SU-DHL-6 (cell line): ENCODE results near the gene LAMA1.

ENCODE experiments used
- CTCF ChIP-seq: fragments of 200-600 bp; sonication (generic); IDR thresholded peaks from one replicate; pipeline ENCODE4 v1.5.1; 2017; ENCODE audit warnings: antibody characterized with exemption, mild to moderate bottlenecking, low read length, moderate library complexity; ENCODE audit not compliant: insufficient read depth, poor library complexity, severe bottlenecking
- EZH2phosphoT487 ChIP-seq: fragments of 200-600 bp; sonication (generic), shearing (Covaris generic); conservative IDR thresholded peaks from 2 replicates; pipeline ENCODE4 v1.6.1; 2018; ENCODE audit warnings: mild to moderate bottlenecking, antibody characterized with exemption, low read length, moderate library complexity, mixed read lengths

GRCh38 chr18:7116792-7117389 lies 706 bp downstream of the LAMA1 start:
- TF ChIP-seq CTCF = no peak
- no peak for TF ChIP-seq EZH2phosphoT487
